Measurements from ENCODE around the gene PKN3.

PKN3 gene

GRCh38 chr9:128702949-128703615, 779 bp downstream of the PKN3 start:
- Histone ChIP-seq H4K8ac (ENCODE audit: low read depth, low read length) (peak overlapping the region; percentile 84), H3K79me1 (ENCODE audit: low read length) (peaks cover 5% of the 10 kb centered on the region), H3K36me3 (ENCODE audit: control insufficient read depth in 1 of 2, insufficient read depth in 2 of 2, low read length in 2 of 2) (peaks cover 16 to 18% of the 10 kb centered on the region in 2 experiments), H3K27me3 (ENCODE audit: insufficient read depth, low read length) (no peaks in the 10 kb centered on the region), H2BK12ac (ENCODE audit: low read length) (no peak overlapping the region), H3K4me3 (ENCODE audit: low read depth, low read length) (peak overlapping the region; percentile 83), H2BK5ac (ENCODE audit: low read depth, low read length, poor library complexity) (no peak overlapping the region), H3K18ac (ENCODE audit: low read length) (peak overlapping the region; percentile 63), H3K9ac (ENCODE audit: low read length) (peak overlapping the region; percentile 89), H2AFZ (ENCODE audit: insufficient read depth, low read length, poor library complexity) (peak overlapping the region; percentile 75), H2BK120ac (ENCODE audit: insufficient read depth, low read length, poor library complexity) (peak overlapping the region; percentile 61), H4K12ac (ENCODE audit: low read depth, low read length) (peak overlapping the region; percentile 74), H3K23ac (ENCODE audit: low read length) (no peak overlapping the region), H4K91ac (ENCODE audit: low read depth, low read length) (peak overlapping the region; percentile 55), H3K27ac (ENCODE audit: low read depth, low read length) (no peak overlapping the region), H3K4me1 (ENCODE audit: control insufficient read depth in 1 of 2, insufficient read depth in 2 of 2, low read length in 2 of 2) (peaks cover 9 to 11% of the 10 kb centered on the region in 2 experiments), H3K4ac (ENCODE audit: low read depth, low read length) (peak overlapping the region; percentile 51), H3K9me3 (ENCODE audit: insufficient read depth, low read depth, low read length) (peaks cover 3% of the 10 kb centered on the region), H2AK5ac (ENCODE audit: low read length) (peak overlapping the region; percentile 57), H3K79me2 (ENCODE audit: control insufficient read depth, insufficient read depth, low read length, poor library complexity) (peaks cover 4% of the 10 kb centered on the region), H3K4me2 (ENCODE audit: low read length) (peak overlapping the region; percentile 99), H3K14ac (ENCODE audit: low read length) (peak overlapping the region; percentile 77)
- WGBS (ENCODE audit: extremely low coverage, insufficient coverage, insufficient read length), result no CpG with 5 or more reads among the region's 55 CpGs
- no peak for DNase-seq

GRCh38 chr9:128703616-128704355, 1.5 kb downstream of the PKN3 start:
- H4K8ac ChIP-seq (ENCODE audit: low read depth, low read length), result peak overlapping the region; percentile 84
- peaks cover 3% of the 10 kb centered on the region for H3K9me3 ChIP-seq (ENCODE audit: insufficient read depth, low read depth, low read length)

GRCh38 chr9:128704356-128704670, 2.0 kb downstream of the PKN3 start:
- Histone ChIP-seq H3K23ac (ENCODE audit: low read length) (no peak overlapping the region), H4K8ac (ENCODE audit: low read depth, low read length) (no peak overlapping the region), H2AFZ (ENCODE audit: insufficient read depth, low read length, poor library complexity) (no peak overlapping the region), H2BK12ac (ENCODE audit: low read length) (no peak overlapping the region), H3K4ac (ENCODE audit: low read depth, low read length) (no peak overlapping the region), H3K79me2 (ENCODE audit: control insufficient read depth, insufficient read depth, low read length, poor library complexity) (peaks cover 4% of the 10 kb centered on the region), H3K4me3 (ENCODE audit: low read depth, low read length) (no peak overlapping the region), H3K79me1 (ENCODE audit: low read length) (peaks cover 5% of the 10 kb centered on the region), H3K9me3 (ENCODE audit: insufficient read depth, low read depth, low read length) (peaks cover 3% of the 10 kb centered on the region), H3K27me3 (ENCODE audit: insufficient read depth, low read length) (no peaks in the 10 kb centered on the region), H2BK120ac (ENCODE audit: insufficient read depth, low read length, poor library complexity) (no peak overlapping the region), H3K4me2 (ENCODE audit: low read length) (no peak overlapping the region), H3K9ac (ENCODE audit: low read length) (no peak overlapping the region), H3K18ac (ENCODE audit: low read length) (no peak overlapping the region), H4K91ac (ENCODE audit: low read depth, low read length) (no peak overlapping the region), H3K36me3 (ENCODE audit: control insufficient read depth in 1 of 2, insufficient read depth in 2 of 2, low read length in 2 of 2) (peaks cover 16 to 18% of the 10 kb centered on the region in 2 experiments), H3K27ac (ENCODE audit: low read depth, low read length) (no peak overlapping the region), H4K12ac (ENCODE audit: low read depth, low read length) (no peak overlapping the region), H3K14ac (ENCODE audit: low read length) (no peak overlapping the region), H3K4me1 (ENCODE audit: control insufficient read depth in 1 of 2, insufficient read depth in 2 of 2, low read length in 2 of 2) (peaks cover 9 to 11% of the 10 kb centered on the region in 2 experiments), H2BK5ac (ENCODE audit: low read depth, low read length, poor library complexity) (no peak overlapping the region), H2AK5ac (ENCODE audit: low read length) (peak overlapping the region; percentile 45)
- WGBS (ENCODE audit: extremely low coverage, insufficient coverage, insufficient read length), result no CpG with 5 or more reads among the region's 5 CpGs
- DNase-seq, result no peak

More at GRCh38 chr9:128703616-128704355, 1.5 kb downstream of the PKN3 start:
- H3K4me2 ChIP-seq (ENCODE audit: low read length), result peak overlapping the region; percentile 99
- H3K79me1 ChIP-seq (ENCODE audit: low read length), result peaks cover 5% of the 10 kb centered on the region
- peak overlapping the region; percentile 68 for H3K14ac ChIP-seq (ENCODE audit: low read length)
- peaks cover 4% of the 10 kb centered on the region for H3K79me2 ChIP-seq (ENCODE audit: control insufficient read depth, insufficient read depth, low read length, poor library complexity)
- H3K4ac ChIP-seq (ENCODE audit: low read depth, low read length), result peak overlapping the region; percentile 51
- no peak for DNase-seq
- no peak overlapping the region for H2BK5ac ChIP-seq (ENCODE audit: low read depth, low read length, poor library complexity)
- H3K27ac ChIP-seq (ENCODE audit: low read depth, low read length), result no peak overlapping the region
- no peak overlapping the region for H2BK12ac ChIP-seq (ENCODE audit: low read length)
- H3K27me3 ChIP-seq (ENCODE audit: insufficient read depth, low read length), result no peaks in the 10 kb centered on the region
- H2AK5ac ChIP-seq (ENCODE audit: low read length), result peak overlapping the region; percentile 57
- no peak overlapping the region for H2BK120ac ChIP-seq (ENCODE audit: insufficient read depth, low read length, poor library complexity)
- peaks cover 16 to 18% of the 10 kb centered on the region in 2 experiments for H3K36me3 ChIP-seq (ENCODE audit: control insufficient read depth in 1 of 2, insufficient read depth in 2 of 2, low read length in 2 of 2)
- H4K12ac ChIP-seq (ENCODE audit: low read depth, low read length), result peak overlapping the region; percentile 74
- H3K23ac ChIP-seq (ENCODE audit: low read length), result no peak overlapping the region
- H4K91ac ChIP-seq (ENCODE audit: low read depth, low read length), result peak overlapping the region; percentile 42
- no CpG with 5 or more reads among the region's 31 CpGs for WGBS (ENCODE audit: extremely low coverage, insufficient coverage, insufficient read length)
- peaks cover 9 to 11% of the 10 kb centered on the region in 2 experiments for H3K4me1 ChIP-seq (ENCODE audit: control insufficient read depth in 1 of 2, insufficient read depth in 2 of 2, low read length in 2 of 2)
- H3K18ac ChIP-seq (ENCODE audit: low read length), result peak overlapping the region; percentile 63
- H3K9ac ChIP-seq (ENCODE audit: low read length), result no peak overlapping the region
- H3K4me3 ChIP-seq (ENCODE audit: low read depth, low read length), result peak overlapping the region; percentile 37
- H2AFZ ChIP-seq (ENCODE audit: insufficient read depth, low read length, poor library complexity), result peak overlapping the region; percentile 75

DNA sequence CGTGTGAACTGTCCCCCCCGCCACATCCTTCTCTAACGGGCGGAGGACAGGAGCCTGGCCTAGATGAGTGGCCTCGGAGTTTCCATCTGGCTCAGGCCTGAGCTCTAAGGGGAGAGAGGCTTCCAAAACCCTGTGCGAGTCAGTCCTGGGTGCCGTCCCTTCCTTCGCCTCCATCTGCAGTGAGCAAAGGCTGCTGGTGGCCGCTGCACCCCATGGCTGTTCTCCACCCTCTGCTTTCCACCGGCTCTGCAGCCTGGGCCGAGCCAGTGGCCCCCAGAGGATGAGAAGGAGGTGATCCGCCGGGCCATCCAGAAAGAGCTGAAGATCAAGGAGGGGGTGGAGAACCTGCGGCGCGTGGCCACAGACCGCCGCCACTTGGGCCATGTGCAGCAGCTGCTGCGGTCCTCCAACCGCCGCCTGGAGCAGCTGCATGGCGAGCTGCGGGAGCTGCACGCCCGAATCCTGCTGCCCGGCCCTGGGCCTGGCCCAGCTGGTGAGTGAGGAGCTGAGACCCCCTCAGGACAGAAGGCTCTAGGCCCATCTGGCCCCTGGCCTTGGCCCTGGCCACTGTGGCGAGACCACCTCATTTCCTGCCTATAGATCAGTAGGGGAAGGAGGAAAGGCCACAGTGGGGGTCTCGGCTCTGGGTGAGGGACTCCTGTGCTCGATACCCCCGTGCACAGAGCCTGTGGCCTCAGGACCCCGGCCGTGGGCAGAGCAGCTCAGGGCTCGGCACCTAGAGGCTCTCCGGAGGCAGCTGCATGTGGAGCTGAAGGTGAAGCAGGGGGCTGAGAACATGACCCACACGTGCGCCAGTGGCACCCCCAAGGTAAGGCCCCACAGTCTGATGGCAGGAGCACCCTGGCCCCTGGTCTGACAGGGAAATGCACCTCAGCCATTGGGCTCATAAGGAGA, 3.0 kb downstream of the PKN3 start:
- Histone ChIP-seq H3K27ac (ENCODE audit: low read depth, low read length) (no peak overlapping the region), H3K4me2 (ENCODE audit: low read length) (no peak overlapping the region), H3K79me2 (ENCODE audit: control insufficient read depth, insufficient read depth, low read length, poor library complexity) (peaks cover 4% of the 10 kb centered on the region), H2AK5ac (ENCODE audit: low read length) (no peak overlapping the region), H3K18ac (ENCODE audit: low read length) (no peak overlapping the region), H2AFZ (ENCODE audit: insufficient read depth, low read length, poor library complexity) (no peak overlapping the region), H3K4ac (ENCODE audit: low read depth, low read length) (no peak overlapping the region), H4K91ac (ENCODE audit: low read depth, low read length) (no peak overlapping the region), H3K9ac (ENCODE audit: low read length) (no peak overlapping the region), H3K14ac (ENCODE audit: low read length) (no peak overlapping the region), H3K4me1 (ENCODE audit: control insufficient read depth in 1 of 2, insufficient read depth in 2 of 2, low read length in 2 of 2) (peaks cover 9 to 11% of the 10 kb centered on the region in 2 experiments), H3K36me3 (ENCODE audit: control insufficient read depth in 1 of 2, insufficient read depth in 2 of 2, low read length in 2 of 2) (peaks cover 16 to 18% of the 10 kb centered on the region in 2 experiments), H4K12ac (ENCODE audit: low read depth, low read length) (no peak overlapping the region), H3K23ac (ENCODE audit: low read length) (no peak overlapping the region), H3K9me3 (ENCODE audit: insufficient read depth, low read depth, low read length) (peaks cover 3% of the 10 kb centered on the region), H2BK120ac (ENCODE audit: insufficient read depth, low read length, poor library complexity) (no peak overlapping the region), H3K79me1 (ENCODE audit: low read length) (peaks cover 5% of the 10 kb centered on the region), H2BK5ac (ENCODE audit: low read depth, low read length, poor library complexity) (no peak overlapping the region), H3K4me3 (ENCODE audit: low read depth, low read length) (no peak overlapping the region), H3K27me3 (ENCODE audit: insufficient read depth, low read length) (no peaks in the 10 kb centered on the region), H2BK12ac (ENCODE audit: low read length) (no peak overlapping the region), H4K8ac (ENCODE audit: low read depth, low read length) (no peak overlapping the region)
- WGBS (ENCODE audit: extremely low coverage, insufficient coverage, insufficient read length), result no CpG with 5 or more reads among the region's 36 CpGs
- no peak for DNase-seq
